ENCODE measurements around the gene ITGA5. TPM values are rescaled to one million over a fixed set of nuclear protein-coding genes. Genes with fewer than 3 reads are reported as not detected.
A peak's percentile ranks its signal among the peaks of the same experiment; 100 is the strongest.

ITGA5 gene
- polyA plus RNA-seq, 1 donor (not counting 4 experiments of a cell fraction or from before 2014, with no cell fraction given), result 47.9 TPM

DNA sequence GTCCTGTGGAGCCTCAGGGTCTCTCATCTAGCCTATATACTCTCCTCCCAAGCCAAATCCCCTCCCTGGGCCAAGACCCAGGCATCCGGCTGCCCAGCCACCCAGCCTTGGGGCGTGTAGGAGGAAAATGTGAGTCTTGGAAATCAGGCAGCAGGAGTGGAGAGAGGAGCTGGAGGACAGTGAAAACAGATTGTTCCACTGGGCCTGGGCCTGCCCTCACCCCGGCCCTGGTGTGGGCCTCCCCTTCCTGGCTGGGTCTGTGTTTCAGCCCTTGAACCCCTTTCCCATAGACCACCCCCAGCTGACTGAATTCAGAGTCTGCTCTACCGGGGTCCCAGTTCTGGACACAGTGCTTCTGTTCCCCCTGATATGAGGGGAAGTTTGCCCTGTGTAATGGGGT is 6.7 kb downstream of the ITGA5 start:
- H2AFZ ChIP-seq (ENCODE audit: control insufficient read depth, low read length), result no peak overlapping the region
- H3K27me3 ChIP-seq (ENCODE audit: control insufficient read depth, extremely low read depth, insufficient read depth, low read length), result no peaks in the 10 kb centered on the region
- no peak overlapping the region for H3K4me2 ChIP-seq (ENCODE audit: control insufficient read depth, extremely low read depth, insufficient read depth, low read depth, low read length)
- H3K36me3 ChIP-seq (ENCODE audit: control insufficient read depth in 2 of 2, extremely low read depth in 1 of 2, insufficient read depth in 2 of 2, low read length in 2 of 2), result peaks cover 23 to 24% of the 10 kb centered on the region in 2 experiments
- peak overlapping the region; percentile 11 for H3K9ac ChIP-seq (ENCODE audit: control insufficient read depth, extremely low read depth, insufficient read depth, low read length)
- dilution Hi-C loops (cut with MboI; ENCODE audit: extremely low pct_ligation_motif_present, low sequenced_read_pairs), result no loop called here
- no peak overlapping the region for H3K4me3 ChIP-seq (ENCODE audit: control insufficient read depth in 2 of 3, extremely low read depth in 1 of 3, insufficient read depth in 2 of 3, low read depth in 1 of 3, low read length in 3 of 3)
- H3K9me3 ChIP-seq (ENCODE audit: control insufficient read depth, low read depth, low read length), result no peaks in the 10 kb centered on the region
- peak overlapping the region; percentile 80 for H3K27ac ChIP-seq (ENCODE audit: control insufficient read depth, insufficient read depth, low read length)
- H3K79me2 ChIP-seq (ENCODE audit: control insufficient read depth, insufficient read depth, low read length), result peaks cover 53% of the 10 kb centered on the region
- peaks cover 5% of the 10 kb centered on the region for H3K9me1 ChIP-seq (ENCODE audit: control insufficient read depth, extremely low read depth, insufficient read depth, low read length)
- H4K20me1 ChIP-seq (ENCODE audit: control insufficient read depth, extremely low read depth, insufficient read depth, low read length), result no peaks in the 10 kb centered on the region
- FAIRE-seq (no peak), DNase-seq (ENCODE audit: low read depth, low spot score) (no peak)
- H3K4me1 ChIP-seq (ENCODE audit: control insufficient read depth, extremely low read depth, insufficient read depth, low read length), result peaks cover 50% of the 10 kb centered on the region
- TF ChIP-seq, protein P1, sequence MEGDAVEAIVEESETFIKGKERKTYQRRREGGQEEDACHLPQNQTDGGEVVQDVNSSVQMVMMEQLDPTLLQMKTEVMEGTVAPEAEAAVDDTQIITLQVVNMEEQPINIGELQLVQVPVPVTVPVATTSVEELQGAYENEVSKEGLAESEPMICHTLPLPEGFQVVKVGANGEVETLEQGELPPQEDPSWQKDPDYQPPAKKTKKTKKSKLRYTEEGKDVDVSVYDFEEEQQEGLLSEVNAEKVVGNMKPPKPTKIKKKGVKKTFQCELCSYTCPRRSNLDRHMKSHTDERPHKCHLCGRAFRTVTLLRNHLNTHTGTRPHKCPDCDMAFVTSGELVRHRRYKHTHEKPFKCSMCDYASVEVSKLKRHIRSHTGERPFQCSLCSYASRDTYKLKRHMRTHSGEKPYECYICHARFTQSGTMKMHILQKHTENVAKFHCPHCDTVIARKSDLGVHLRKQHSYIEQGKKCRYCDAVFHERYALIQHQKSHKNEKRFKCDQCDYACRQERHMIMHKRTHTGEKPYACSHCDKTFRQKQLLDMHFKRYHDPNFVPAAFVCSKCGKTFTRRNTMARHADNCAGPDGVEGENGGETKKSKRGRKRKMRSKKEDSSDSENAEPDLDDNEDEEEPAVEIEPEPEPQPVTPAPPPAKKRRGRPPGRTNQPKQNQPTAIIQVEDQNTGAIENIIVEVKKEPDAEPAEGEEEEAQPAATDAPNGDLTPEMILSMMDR (optimal IDR thresholded peaks at IDR 0.05 in 1 of 3, IDR thresholded peaks at IDR 0.05 in 1 of 3, conservative IDR thresholded peaks at IDR 0.05 in 1 of 3; ENCODE audit: extremely low read depth in 1 of 3, insufficient read depth in 2 of 3, low read length in 3 of 3), result no peak
- no peak for TF ChIP-seq EZH2 (IDR thresholded peaks at IDR 0.05; ENCODE audit: low read length)

DNA sequence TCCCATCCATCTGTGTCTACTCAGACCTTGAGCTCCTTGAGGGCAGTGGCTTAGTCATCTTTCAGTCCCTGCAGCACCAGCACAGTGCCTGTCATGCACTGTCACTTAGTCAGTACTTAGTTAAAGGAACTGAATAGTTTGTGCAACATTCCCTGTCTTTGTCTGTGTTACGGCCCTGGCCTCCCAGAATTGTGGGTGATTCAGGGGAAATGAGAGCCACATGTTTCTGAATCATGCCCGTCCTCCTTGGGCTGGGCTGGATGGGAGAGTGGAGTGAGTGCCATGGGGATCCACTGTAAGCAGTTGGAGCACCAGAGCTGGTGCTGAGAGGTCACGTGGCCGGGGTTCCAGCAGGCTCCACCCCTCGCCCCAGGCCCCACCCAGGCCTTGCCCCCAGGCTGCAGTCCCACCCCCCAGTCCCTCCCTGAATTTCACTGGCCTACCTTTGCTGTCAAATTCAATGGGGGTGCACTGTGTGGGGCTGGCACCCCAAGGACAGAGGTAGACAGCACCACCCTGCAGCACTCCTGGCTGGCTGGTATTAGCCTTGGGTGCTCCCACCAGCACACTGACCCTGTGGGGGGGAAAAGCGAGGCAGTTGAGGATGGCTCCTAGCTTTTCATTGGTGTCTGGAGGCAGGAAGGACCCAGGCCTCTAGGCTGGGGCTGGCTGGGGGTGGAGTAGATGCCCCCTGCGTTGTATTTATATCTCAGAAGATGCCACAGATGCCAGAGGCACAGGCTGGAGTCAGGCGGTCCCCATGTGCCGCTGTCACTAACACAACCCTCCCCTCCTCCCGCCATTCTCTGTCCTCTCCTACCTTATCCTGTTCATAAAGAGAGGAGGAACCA is 7.5 kb downstream of the ITGA5 start:
- peak; percentile 95 for DNase-seq (ENCODE audit: low read depth, low spot score)
- H3K9ac ChIP-seq (ENCODE audit: control insufficient read depth, extremely low read depth, insufficient read depth, low read length), result peak overlapping the region; percentile 53
- H3K4me3 ChIP-seq (ENCODE audit: control insufficient read depth in 2 of 3, extremely low read depth in 1 of 3, insufficient read depth in 2 of 3, low read depth in 1 of 3, low read length in 3 of 3), result no peak overlapping the region
- peaks cover 26 to 31% of the 10 kb centered on the region in 2 experiments for H3K36me3 ChIP-seq (ENCODE audit: control insufficient read depth in 2 of 2, extremely low read depth in 1 of 2, insufficient read depth in 2 of 2, low read length in 2 of 2)
- no peaks in the 10 kb centered on the region for H3K27me3 ChIP-seq (ENCODE audit: control insufficient read depth, extremely low read depth, insufficient read depth, low read length)
- peak overlapping the region; percentile 80 for H3K27ac ChIP-seq (ENCODE audit: control insufficient read depth, insufficient read depth, low read length)
- H3K9me1 ChIP-seq (ENCODE audit: control insufficient read depth, extremely low read depth, insufficient read depth, low read length), result peaks cover 5% of the 10 kb centered on the region
- H3K79me2 ChIP-seq (ENCODE audit: control insufficient read depth, insufficient read depth, low read length), result peaks cover 47% of the 10 kb centered on the region
- H2AFZ ChIP-seq (ENCODE audit: control insufficient read depth, low read length), result no peak overlapping the region
- H3K4me1 ChIP-seq (ENCODE audit: control insufficient read depth, extremely low read depth, insufficient read depth, low read length), result peaks cover 43% of the 10 kb centered on the region
- dilution Hi-C loops (cut with MboI; ENCODE audit: extremely low pct_ligation_motif_present, low sequenced_read_pairs), result no loop called here
- FAIRE-seq, result peak; percentile 80
- no peak for TF ChIP-seq EZH2 (IDR thresholded peaks at IDR 0.05; ENCODE audit: low read length)
- TF ChIP-seq, protein P1 (optimal IDR thresholded peaks at IDR 0.05 in 1 of 3, IDR thresholded peaks at IDR 0.05 in 1 of 3, conservative IDR thresholded peaks at IDR 0.05 in 1 of 3; ENCODE audit: extremely low read depth in 1 of 3, insufficient read depth in 2 of 3, low read length in 3 of 3), result no peak
- H4K20me1 ChIP-seq (ENCODE audit: control insufficient read depth, extremely low read depth, insufficient read depth, low read length), result no peaks in the 10 kb centered on the region
- no peak overlapping the region for H3K4me2 ChIP-seq (ENCODE audit: control insufficient read depth, extremely low read depth, insufficient read depth, low read depth, low read length)
- no peaks in the 10 kb centered on the region for H3K9me3 ChIP-seq (ENCODE audit: control insufficient read depth, low read depth, low read length)
